Mesenchymal stem cell (in vitro differentiated cells and primary cell): Measurements from ENCODE around the gene ARPC2.
A peak's percentile ranks its signal among the peaks of the same experiment; 100 is the strongest.

ENCODE experiments used
- DNase-seq: peaks from one replicate; pipeline ENCODE4 v3.0.0-alpha.2; 2013
- H2AFZ ChIP-seq: one replicate; pipeline ENCODE4 v1.6.1; 2013; ENCODE audit warnings: low read depth, mild to moderate bottlenecking, control low read depth, inconsistent platforms, low read length, moderate library complexity
- H2AK5ac ChIP-seq: 2 replicates; pipeline ENCODE4 v1.6.1; 2013; ENCODE audit warnings: low read length, moderate library complexity, mild to moderate bottlenecking, inconsistent platforms; ENCODE audit not compliant: severe bottlenecking
- H2BK120ac ChIP-seq: one replicate; pipeline ENCODE4 v1.6.1; 2013; ENCODE audit warnings: low read depth, mild to moderate bottlenecking, inconsistent platforms, low read length, moderate library complexity
- H2BK12ac ChIP-seq, 2 experiments: one replicate each; pipeline ENCODE4 v1.6.1; 2013; ENCODE audit warnings: inconsistent platforms in 2 of 2, low read length in 2 of 2, mild to moderate bottlenecking in 2 of 2, moderate library complexity in 2 of 2, control low read depth in 1 of 2
- H2BK15ac ChIP-seq: one replicate; pipeline ENCODE4 v1.6.1; 2013; ENCODE audit warnings: mild to moderate bottlenecking, low read depth, inconsistent platforms; ENCODE audit not compliant: poor library complexity, severe bottlenecking
- H2BK5ac ChIP-seq: 2 replicates; pipeline ENCODE4 v1.6.1; 2013; ENCODE audit warnings: low read depth, mild to moderate bottlenecking, low read length, control low read depth, inconsistent platforms; ENCODE audit not compliant: poor library complexity, severe bottlenecking
- H3K14ac ChIP-seq, 2 experiments: one replicate each; pipeline ENCODE4 v1.6.1; 2013; ENCODE audit warnings: inconsistent platforms in 2 of 2, low read length in 2 of 2, control low read depth in 1 of 2, mild to moderate bottlenecking in 1 of 2, moderate library complexity in 1 of 2
- H3K18ac ChIP-seq, 2 experiments: one replicate each; pipeline ENCODE4 v1.6.1; 2013; ENCODE audit warnings: inconsistent platforms in 2 of 2, low read length in 2 of 2, control low read depth in 1 of 2, low read depth in 1 of 2, mild to moderate bottlenecking in 1 of 2
- H3K23ac ChIP-seq, 2 experiments: one replicate each; pipeline ENCODE4 v1.6.1; 2013; ENCODE audit warnings: inconsistent platforms in 2 of 2, low read length in 2 of 2, mild to moderate bottlenecking in 2 of 2, moderate library complexity in 2 of 2, control low read depth in 1 of 2
- H3K27ac ChIP-seq: 2 replicates; pipeline ENCODE4 v1.5.1; 2013; ENCODE audit warnings: mild to moderate bottlenecking, moderate library complexity, low read length, control low read depth, inconsistent platforms; ENCODE audit not compliant: poor library complexity, severe bottlenecking
- H3K27me3 ChIP-seq, 2 experiments: 2 replicates each; pipeline versions ENCODE4 v1.6.1 to v1.7.0; 2013; ENCODE audit warnings: low read length in 2 of 2, mild to moderate bottlenecking in 2 of 2, moderate library complexity in 2 of 2, control low read depth in 1 of 2, inconsistent platforms in 1 of 2; ENCODE audit not compliant: control insufficient read depth in 1 of 2, insufficient read depth in 1 of 2
- H3K36me3 ChIP-seq, 2 experiments: 2 replicates each; pipeline versions ENCODE4 v1.6.1 to v1.7.0; 2013; ENCODE audit warnings: low read length in 2 of 2, control low read depth in 1 of 2, inconsistent platforms in 1 of 2, low read depth in 1 of 2, mild to moderate bottlenecking in 1 of 2; ENCODE audit not compliant: insufficient read depth in 2 of 2, control insufficient read depth in 1 of 2
- H3K4ac ChIP-seq, 2 experiments: one replicate each; pipeline ENCODE4 v1.6.1; 2013; ENCODE audit warnings: inconsistent platforms in 2 of 2, low read length in 2 of 2, mild to moderate bottlenecking in 2 of 2, moderate library complexity in 2 of 2, control low read depth in 1 of 2, low read depth in 1 of 2
- H3K4me1 ChIP-seq: 2 replicates; pipeline ENCODE4 v1.6.1; 2013; ENCODE audit warnings: low read depth, low read length, control low read depth; ENCODE audit not compliant: control insufficient read depth, insufficient read depth
- H3K4me2 ChIP-seq: 2 replicates; pipeline ENCODE4 v1.6.1; 2013; ENCODE audit warnings: low read length, mild to moderate bottlenecking, inconsistent platforms; ENCODE audit not compliant: poor library complexity, severe bottlenecking
- H3K4me3 ChIP-seq, 2 experiments: 2 replicates each; pipeline versions ENCODE4 v1.5.1 to v1.7.0; 2013; ENCODE audit warnings: low read length in 2 of 2, mild to moderate bottlenecking in 2 of 2, control low read depth in 1 of 2, low read depth in 1 of 2; ENCODE audit not compliant: insufficient read depth in 1 of 2
- H3K79me1 ChIP-seq: replicated peaks from 2 replicates; pipeline ENCODE4 v1.6.1; 2013; ENCODE audit warnings: mild to moderate bottlenecking, control low read depth, low read length, inconsistent platforms; ENCODE audit not compliant: poor library complexity, severe bottlenecking
- H3K9ac ChIP-seq: 2 replicates; pipeline ENCODE4 v1.7.0; 2013; ENCODE audit warnings: mild to moderate bottlenecking, low read length, moderate library complexity
- H3K9me3 ChIP-seq: 2 replicates; pipeline ENCODE4 v1.7.0; 2013; ENCODE audit warnings: mild to moderate bottlenecking, low read length; ENCODE audit not compliant: control insufficient read depth
- H4K8ac ChIP-seq: one replicate; pipeline ENCODE4 v1.6.1; 2013; ENCODE audit warnings: inconsistent platforms, mild to moderate bottlenecking, low read length, moderate library complexity
- H4K91ac ChIP-seq: one replicate; pipeline ENCODE4 v1.6.1; 2013; ENCODE audit warnings: mild to moderate bottlenecking, low read length, inconsistent platforms
- WGBS: methylation state at CpG from one replicate; pipeline ENCODE4 v1.1.7; 2013; ENCODE audit warnings: mixed read lengths; 5-methylcytosine and 5-hydroxymethylcytosine counted together

ARPC2 gene

GRCh38 chr2:218214116-218214515 is 2.9 kb upstream of the ARPC2 start:
- Histone ChIP-seq H3K4ac (no peak overlapping the region), H4K91ac (no peak overlapping the region), H4K8ac (no peak overlapping the region), H2BK120ac (no peak overlapping the region), H2BK5ac (no peak overlapping the region), H3K36me3 (no peaks in the 10 kb centered on the region), H2AK5ac (no peak overlapping the region), H3K4me2 (no peak overlapping the region), H3K9me3 (peaks cover 11% of the 10 kb centered on the region), H2AFZ (no peak overlapping the region), H3K18ac (no peak overlapping the region), H3K4me1 (peaks cover 2% of the 10 kb centered on the region), H3K27me3 (peaks cover 0 to 10% of the 10 kb centered on the region in 2 experiments), H3K14ac (no peak overlapping the region), H3K27ac (no peak overlapping the region), H3K9ac (no peak overlapping the region), H3K4me3 (no peak overlapping the region), H2BK12ac (no peak overlapping the region), H2BK15ac (no peak overlapping the region), H3K23ac (no peak overlapping the region), H3K79me1 (no peaks in the 10 kb centered on the region)
- DNase-seq: no peak
- WGBS: 80% methylated on average over 1 of the region's 1 CpG

GRCh38 chr2:218216336-218216673 is 684 bp upstream of the ARPC2 start:
- Histone ChIP-seq H3K4me1 (peaks cover 8% of the 10 kb centered on the region), H2BK12ac (peak overlapping the region in 1 of 2 experiments; percentile 8), H2AK5ac (no peak overlapping the region), H3K23ac (no peak overlapping the region), H4K8ac (peak overlapping the region; percentile 78), H3K79me1 (no peaks in the 10 kb centered on the region), H3K4ac (peak overlapping the region in 1 of 2 experiments; percentile 6), H3K27me3 (peaks cover 0 to 4% of the 10 kb centered on the region in 2 experiments), H3K18ac (no peak overlapping the region), H2AFZ (no peak overlapping the region), H3K9me3 (no peaks in the 10 kb centered on the region), H4K91ac (no peak overlapping the region), H3K4me2 (peak overlapping the region; percentile 83), H3K4me3 (peak overlapping the region in 1 of 2 experiments; percentile 87), H3K36me3 (peaks cover 2 to 6% of the 10 kb centered on the region in 2 experiments), H3K14ac (no peak overlapping the region), H3K9ac (peak overlapping the region; percentile 98), H2BK120ac (no peak overlapping the region), H3K27ac (peak overlapping the region; percentile 80), H2BK15ac (no peak overlapping the region), H2BK5ac (no peak overlapping the region)
- DNase-seq: no peak
- WGBS: 82% methylated on average over 7 of the region's 9 CpGs

GRCh38 chr2:218217360-218218267 is 625 bp downstream of the ARPC2 start:
- peak overlapping the region; percentile 77 for H2AFZ ChIP-seq
- peak overlapping the region in 1 of 2 experiments; percentile 99 for H3K14ac ChIP-seq
- no peaks in the 10 kb centered on the region for H3K9me3 ChIP-seq
- no peaks in the 10 kb centered on the region for H3K27me3 ChIP-seq
- peak overlapping the region; percentile 99 for H4K91ac ChIP-seq
- peaks cover 2 to 14% of the 10 kb centered on the region in 2 experiments for H3K36me3 ChIP-seq
- peak overlapping the region; percentile 13 for H2AK5ac ChIP-seq
- H3K4me2 ChIP-seq: peak overlapping the region; percentile 87
- H2BK120ac ChIP-seq: peak overlapping the region; percentile 91
- peak; percentile 58 for DNase-seq
- peak overlapping the region; percentile 98 for H2BK15ac ChIP-seq
- H3K79me1 ChIP-seq: no peaks in the 10 kb centered on the region
- 0% methylated on average over 39 of the region's 47 CpGs for WGBS
- H3K23ac ChIP-seq: peak overlapping the region in 1 of 2 experiments; percentile 98
- peak overlapping the region; percentile 96 for H2BK5ac ChIP-seq
- H3K4ac ChIP-seq: peak overlapping the region; percentile 93 to 100
- H3K9ac ChIP-seq: peak overlapping the region; percentile 98
- peak overlapping the region; percentile 97 to 99 for H3K18ac ChIP-seq
- peak overlapping the region; percentile 67 to 84 for H2BK12ac ChIP-seq
- peak overlapping the region; percentile 87 to 100 for H3K4me3 ChIP-seq
- H4K8ac ChIP-seq: peak overlapping the region; percentile 93
- H3K27ac ChIP-seq: peak overlapping the region; percentile 84
- H3K4me1 ChIP-seq: peaks cover 8% of the 10 kb centered on the region
